GM12878 (cell line): ENCODE results near the gene ARHGDIA. TPM values are rescaled to one million over a fixed set of nuclear protein-coding genes. Genes with fewer than 3 reads are reported as not detected.

Experiments used
- ASH2L ChIP-seq: fragments of 300-600, 200-600 bp; sonication (generic); IDR thresholded peaks from 2 replicates; pipeline ENCODE4 v1.6.1; 2017; ENCODE audit warnings: low read depth, mild to moderate bottlenecking, borderline replicate concordance
- CBX3 ChIP-seq: fragments of 200-600 bp; sonication (generic); IDR thresholded peaks from 2 replicates; pipeline ENCODE4 v1.6.1; 2016; ENCODE audit warnings: low read depth, borderline replicate concordance
- CBX5 ChIP-seq: sonication (generic); IDR thresholded peaks from 2 replicates; pipeline ENCODE4 v1.6.1; 2016; ENCODE audit warnings: low read depth, moderate library complexity, mild to moderate bottlenecking, inconsistent platforms
- CHD4 ChIP-seq: fragments of 200-600 bp; sonication (generic); IDR thresholded peaks from 2 replicates; pipeline ENCODE4 v1.6.1; 2016; ENCODE audit warnings: mild to moderate bottlenecking
- CREB1 ChIP-seq: IDR thresholded peaks from 2 replicates; pipeline ENCODE4 v1.6.1; 2012; ENCODE audit warnings: low read depth, mild to moderate bottlenecking, inconsistent platforms
- DPF2 ChIP-seq: fragments of 450-650 bp; IDR thresholded peaks from 2 replicates; pipeline ENCODE4 v1.6.1; 2017; ENCODE audit warnings: mild to moderate bottlenecking
- EED ChIP-seq: sonication (generic); IDR thresholded peaks from 2 replicates; pipeline ENCODE4 v1.6.1; 2016; ENCODE audit warnings: antibody characterized with exemption, low read depth
- JUNB ChIP-seq: IDR thresholded peaks from 2 replicates; pipeline ENCODE4 v1.6.1; 2016; ENCODE audit warnings: antibody characterized with exemption, mild to moderate bottlenecking
- MEF2A ChIP-seq: IDR thresholded peaks from 2 replicates; pipeline ENCODE4 v1.6.1; 2011; ENCODE audit warnings: low read depth, mild to moderate bottlenecking, low read length, moderate library complexity; ENCODE audit not compliant: insufficient read depth
- MXI1 ChIP-seq: fragments of 150-350 bp; IDR thresholded peaks from 2 replicates; pipeline ENCODE4 v1.6.1; 2011; ENCODE audit warnings: low read depth, mild to moderate bottlenecking, inconsistent platforms, low read length, improper control_type of control experiment
- NFYB ChIP-seq: IDR thresholded peaks from 2 replicates; pipeline ENCODE4 v1.6.1; 2011; ENCODE audit warnings: low read depth, mild to moderate bottlenecking, low read length, improper control_type of control experiment, moderate library complexity; ENCODE audit not compliant: insufficient read depth
- PAX5 ChIP-seq: IDR thresholded peaks from 2 replicates; pipeline ENCODE4 v1.6.1; 2011; ENCODE audit warnings: low read depth, low read length, borderline replicate concordance
- SRF ChIP-seq, 2 experiments: IDR thresholded peaks; 2 replicates each; pipeline ENCODE4 v1.6.1; 2011; ENCODE audit warnings: low read depth in 2 of 2, low read length in 2 of 2, mild to moderate bottlenecking in 1 of 2, moderate library complexity in 1 of 2
- SUPT20H ChIP-seq: IDR thresholded peaks from 2 replicates; pipeline ENCODE4 v1.6.1; 2011; ENCODE audit warnings: low read depth, mild to moderate bottlenecking, low read length, moderate library complexity, borderline replicate concordance; ENCODE audit not compliant: control insufficient read depth
- SUZ12 ChIP-seq: fragments of 200-600 bp; sonication (generic); IDR thresholded peaks from one replicate; pipeline ENCODE4 v1.6.1; 2018; ENCODE audit warnings: antibody characterized with exemption, mild to moderate bottlenecking; ENCODE audit not compliant: unreplicated experiment
- TARDBP ChIP-seq: IDR thresholded peaks from 2 replicates; pipeline ENCODE4 v1.6.1; 2016; ENCODE audit warnings: borderline replicate concordance
- TCF12 ChIP-seq: IDR thresholded peaks from 2 replicates; pipeline ENCODE4 v1.6.1; 2011; ENCODE audit warnings: low read depth, mild to moderate bottlenecking, low read length
- TCF7 ChIP-seq: IDR thresholded peaks from 2 replicates; pipeline ENCODE4 v1.6.1; 2014; ENCODE audit warnings: antibody characterized with exemption, borderline replicate concordance
- polyA plus RNA-seq, 11 experiments: library from polyadenylated mRNA; depleted of rRNA in 4 of 11; unstranded in 6 of 11; stranded (reverse) in 5 of 11; fragments of >200 nt; fragmentation: Nextera tagmentation in 4 of 11; fragmentation: Illumina TruSeq in 1 of 11; extraction: Ambion mirVana in 4 of 11; extraction: Trizol in 1 of 11; gene quantifications; 1 replicate in 1 of 11; 2 replicates in 10 of 11; pipeline versions ENCODE4 v1.2.1 to v1.2.3, GENCODE V29; 2011 to 2016; ENCODE audit warnings: inconsistent platforms in 2 of 11, missing spikeins in 2 of 11, low read depth in 1 of 11
- total RNA-seq, 4 experiments: library from RNA; depleted of rRNA in 3 of 4; stranded (reverse); fragments of >200 nt in 3 of 4; fragmentation: Illumina TruSeq in 1 of 4; extraction: Trizol in 1 of 4; gene quantifications; 2 replicates each; pipeline versions ENCODE4 v1.2.1 to v1.2.3, GENCODE V29; 2013 to 2021
- TF ChIP-seq, protein P1 (sequence below): fragments of 450-650 bp; IDR thresholded peaks from 2 replicates; pipeline ENCODE4 v1.6.1; 2017; ENCODE audit warnings: antibody characterized with exemption, mild to moderate bottlenecking, moderate library complexity
- TF ChIP-seq, protein P2 (sequence below): fragments of 450-650 bp; IDR thresholded peaks from 2 replicates; pipeline ENCODE4 v1.6.1; 2017; ENCODE audit warnings: low read depth, mild to moderate bottlenecking, moderate library complexity
- TF ChIP-seq, protein P3 (sequence below): IDR thresholded peaks from 2 replicates; pipeline ENCODE4 v1.6.1; 2011; ENCODE audit warnings: borderline replicate concordance, low read depth, mild to moderate bottlenecking, moderate library complexity, mixed read lengths, low read length; ENCODE audit not compliant: insufficient read depth; ENCODE audit errors: extremely low read length
- TF ChIP-seq, protein P4 (sequence below): IDR thresholded peaks from 2 replicates; pipeline ENCODE4 v1.6.1; 2012; ENCODE audit warnings: low read depth, low read length, improper control_type of control experiment
- TF ChIP-seq, protein P5 (sequence below): IDR thresholded peaks from 2 replicates; pipeline ENCODE4 v1.6.1; 2012; ENCODE audit warnings: low read depth, low read length, improper control_type of control experiment

ARHGDIA gene
- total and polyA plus RNA-seq, 10 of the 15 experiments (the other 5 are each of a cell fraction or from before 2014, with no cell fraction given) = 17.9 to 552 (median 169) TPM

DNA sequence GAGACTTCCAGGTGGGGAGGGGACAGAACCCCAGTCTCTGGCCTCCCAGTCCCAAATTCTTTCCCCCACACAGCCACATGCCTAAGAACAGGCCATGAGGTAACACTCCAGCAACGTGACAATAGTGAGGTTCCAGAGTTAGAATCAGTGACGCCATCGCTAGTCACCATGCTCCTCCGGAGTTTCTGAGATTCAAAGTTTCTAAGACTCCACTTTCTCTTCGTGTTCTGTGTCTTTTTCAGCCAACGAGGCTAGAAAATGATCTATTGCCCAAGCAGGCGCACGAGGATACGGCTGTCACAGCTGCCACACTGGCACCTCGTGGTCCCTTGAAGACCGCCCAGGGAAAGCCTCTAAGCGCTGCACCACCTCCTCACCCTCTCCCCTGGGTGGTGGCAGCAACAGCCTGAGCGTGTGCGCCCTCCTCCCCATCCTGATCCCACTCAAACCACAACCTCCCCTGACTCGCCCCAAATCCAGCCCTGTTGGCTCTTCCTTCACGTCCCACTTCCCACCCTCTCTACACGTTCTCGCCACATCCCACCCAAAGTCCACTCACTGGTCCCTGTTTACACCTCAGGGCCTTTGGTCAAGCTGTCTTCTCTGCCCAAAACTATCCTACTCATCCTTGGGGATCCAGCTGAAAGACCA lies 39.1 kb downstream of the ARHGDIA start (continued):
- TF ChIP-seq TARDBP = no peak
- TF ChIP-seq, protein P1, sequence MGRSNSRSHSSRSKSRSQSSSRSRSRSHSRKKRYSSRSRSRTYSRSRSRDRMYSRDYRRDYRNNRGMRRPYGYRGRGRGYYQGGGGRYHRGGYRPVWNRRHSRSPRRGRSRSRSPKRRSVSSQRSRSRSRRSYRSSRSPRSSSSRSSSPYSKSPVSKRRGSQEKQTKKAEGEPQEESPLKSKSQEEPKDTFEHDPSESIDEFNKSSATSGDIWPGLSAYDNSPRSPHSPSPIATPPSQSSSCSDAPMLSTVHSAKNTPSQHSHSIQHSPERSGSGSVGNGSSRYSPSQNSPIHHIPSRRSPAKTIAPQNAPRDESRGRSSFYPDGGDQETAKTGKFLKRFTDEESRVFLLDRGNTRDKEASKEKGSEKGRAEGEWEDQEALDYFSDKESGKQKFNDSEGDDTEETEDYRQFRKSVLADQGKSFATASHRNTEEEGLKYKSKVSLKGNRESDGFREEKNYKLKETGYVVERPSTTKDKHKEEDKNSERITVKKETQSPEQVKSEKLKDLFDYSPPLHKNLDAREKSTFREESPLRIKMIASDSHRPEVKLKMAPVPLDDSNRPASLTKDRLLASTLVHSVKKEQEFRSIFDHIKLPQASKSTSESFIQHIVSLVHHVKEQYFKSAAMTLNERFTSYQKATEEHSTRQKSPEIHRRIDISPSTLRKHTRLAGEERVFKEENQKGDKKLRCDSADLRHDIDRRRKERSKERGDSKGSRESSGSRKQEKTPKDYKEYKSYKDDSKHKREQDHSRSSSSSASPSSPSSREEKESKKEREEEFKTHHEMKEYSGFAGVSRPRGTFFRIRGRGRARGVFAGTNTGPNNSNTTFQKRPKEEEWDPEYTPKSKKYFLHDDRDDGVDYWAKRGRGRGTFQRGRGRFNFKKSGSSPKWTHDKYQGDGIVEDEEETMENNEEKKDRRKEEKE = no peak
- TF ChIP-seq MEF2A = no peak
- no peak for TF ChIP-seq DPF2
- no peak for TF ChIP-seq JUNB
- no peak for TF ChIP-seq CBX3
- TF ChIP-seq TCF12 = no peak
- TF ChIP-seq, protein P2, sequence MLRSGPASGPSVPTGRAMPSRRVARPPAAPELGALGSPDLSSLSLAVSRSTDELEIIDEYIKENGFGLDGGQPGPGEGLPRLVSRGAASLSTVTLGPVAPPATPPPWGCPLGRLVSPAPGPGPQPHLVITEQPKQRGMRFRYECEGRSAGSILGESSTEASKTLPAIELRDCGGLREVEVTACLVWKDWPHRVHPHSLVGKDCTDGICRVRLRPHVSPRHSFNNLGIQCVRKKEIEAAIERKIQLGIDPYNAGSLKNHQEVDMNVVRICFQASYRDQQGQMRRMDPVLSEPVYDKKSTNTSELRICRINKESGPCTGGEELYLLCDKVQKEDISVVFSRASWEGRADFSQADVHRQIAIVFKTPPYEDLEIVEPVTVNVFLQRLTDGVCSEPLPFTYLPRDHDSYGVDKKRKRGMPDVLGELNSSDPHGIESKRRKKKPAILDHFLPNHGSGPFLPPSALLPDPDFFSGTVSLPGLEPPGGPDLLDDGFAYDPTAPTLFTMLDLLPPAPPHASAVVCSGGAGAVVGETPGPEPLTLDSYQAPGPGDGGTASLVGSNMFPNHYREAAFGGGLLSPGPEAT = no peak
- no peak for TF ChIP-seq PAX5
- 0 out of 2 replicates have a peak, but pooled peaks have one; percentile 27 for TF ChIP-seq MXI1
- no peak for TF ChIP-seq TCF7
- TF ChIP-seq, protein P3, sequence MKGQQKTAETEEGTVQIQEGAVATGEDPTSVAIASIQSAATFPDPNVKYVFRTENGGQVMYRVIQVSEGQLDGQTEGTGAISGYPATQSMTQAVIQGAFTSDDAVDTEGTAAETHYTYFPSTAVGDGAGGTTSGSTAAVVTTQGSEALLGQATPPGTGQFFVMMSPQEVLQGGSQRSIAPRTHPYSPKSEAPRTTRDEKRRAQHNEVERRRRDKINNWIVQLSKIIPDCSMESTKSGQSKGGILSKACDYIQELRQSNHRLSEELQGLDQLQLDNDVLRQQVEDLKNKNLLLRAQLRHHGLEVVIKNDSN = peak; percentile 6
- no peak for TF ChIP-seq ASH2L
- TF ChIP-seq EED = peak; percentile 26; the same call in 1 of the 2 replicates
- no peak for TF ChIP-seq SUPT20H
- peak; percentile 65; the same call in 1 of the 2 replicates for TF ChIP-seq CREB1
- no peak for TF ChIP-seq SRF (IDR thresholded peaks at IDR 0.05; ENCODE audit: low read depth in 2 of 2, low read length in 2 of 2)
- TF ChIP-seq NFYB = no peak
- no peak for TF ChIP-seq CHD4
- no peak for TF ChIP-seq CBX5
- TF ChIP-seq, protein P4, sequence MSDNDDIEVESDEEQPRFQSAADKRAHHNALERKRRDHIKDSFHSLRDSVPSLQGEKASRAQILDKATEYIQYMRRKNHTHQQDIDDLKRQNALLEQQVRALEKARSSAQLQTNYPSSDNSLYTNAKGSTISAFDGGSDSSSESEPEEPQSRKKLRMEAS = 0 out of 2 replicates have a peak, but pooled peaks have one; percentile 28
- TF ChIP-seq SUZ12 = no peak
- TF ChIP-seq, protein P5, sequence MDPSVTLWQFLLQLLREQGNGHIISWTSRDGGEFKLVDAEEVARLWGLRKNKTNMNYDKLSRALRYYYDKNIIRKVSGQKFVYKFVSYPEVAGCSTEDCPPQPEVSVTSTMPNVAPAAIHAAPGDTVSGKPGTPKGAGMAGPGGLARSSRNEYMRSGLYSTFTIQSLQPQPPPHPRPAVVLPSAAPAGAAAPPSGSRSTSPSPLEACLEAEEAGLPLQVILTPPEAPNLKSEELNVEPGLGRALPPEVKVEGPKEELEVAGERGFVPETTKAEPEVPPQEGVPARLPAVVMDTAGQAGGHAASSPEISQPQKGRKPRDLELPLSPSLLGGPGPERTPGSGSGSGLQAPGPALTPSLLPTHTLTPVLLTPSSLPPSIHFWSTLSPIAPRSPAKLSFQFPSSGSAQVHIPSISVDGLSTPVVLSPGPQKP = no peak
